IPS-NIHi7 (cell line): ENCODE results near the gene ARID4B.
"Not testable (repeated sequence)": the region's sequence is repeated elsewhere in the genome, so short reads cannot be mapped to it uniquely, and the experiment has no call there.

Experiments used
- DNase-seq: peaks from one replicate; pipeline ENCODE4 v3.0.0; 2012; ENCODE audit warnings: mixed read lengths; ENCODE audit errors: extremely low spot score

The ARID4B gene

GRCh38 chr1:235227414-235227813 is 100.6 kb downstream of the ARID4B start:
- no peak for DNase-seq

- no peak for DNase-seq
These were observed 101.0 kb downstream of the ARID4B start for GRCh38 chr1:235226933-235227332.

GRCh38 chr1:235225299-235225698 is 102.7 kb downstream of the ARID4B start:
- DNase-seq, result no peak

- DNase-seq, result no peak
These were observed 106.2 kb downstream of the ARID4B start for GRCh38 chr1:235221653-235222375.

GRCh38 chr1:235215453-235215852 is 112.5 kb downstream of the ARID4B start:
- no peak for DNase-seq

- not testable (repeated sequence) for DNase-seq
These were observed 113.0 kb downstream of the ARID4B start for GRCh38 chr1:235214962-235215361.

GRCh38 chr1:235213752-235214151 is 114.2 kb downstream of the ARID4B start:
- DNase-seq, result no peak

GRCh38 chr1:235211517-235211916 is 116.5 kb downstream of the ARID4B start:
- DNase-seq, result no peak

GRCh38 chr1:235207209-235207565 is 120.8 kb downstream of the ARID4B start:
- DNase-seq, result no peak

- no peak for DNase-seq
These were observed 121.3 kb downstream of the ARID4B start for GRCh38 chr1:235206533-235207208.

- DNase-seq, result no peak
These were observed 122.3 kb downstream of the ARID4B start for GRCh38 chr1:235205687-235206086.

- DNase-seq, result no peak
These were observed 124.6 kb downstream of the ARID4B start for GRCh38 chr1:235203428-235203827.

- not testable (repeated sequence) for DNase-seq
These were observed 125.5 kb downstream of the ARID4B start for GRCh38 chr1:235202447-235202846.

GRCh38 chr1:235199441-235199840 is 128.5 kb downstream of the ARID4B start:
- DNase-seq, result peak; percentile 69

- DNase-seq, result no peak
These were observed 137.5 kb downstream of the ARID4B start for GRCh38 chr1:235190431-235190830.

GRCh38 chr1:235187316-235187715 is 140.7 kb downstream of the ARID4B start:
- DNase-seq, result no peak

GRCh38 chr1:235181561-235182245 is 146.3 kb downstream of the ARID4B start:
- DNase-seq, result no peak

GRCh38 chr1:235180916-235181460 is 147.0 kb downstream of the ARID4B start:
- no peak for DNase-seq

- DNase-seq, result no peak
These were observed 151.5 kb downstream of the ARID4B start for GRCh38 chr1:235176486-235176885.

- DNase-seq, result no peak
These were observed 158.0 kb downstream of the ARID4B start for GRCh38 chr1:235169986-235170385.

- DNase-seq, result no peak
These were observed 159.6 kb downstream of the ARID4B start for GRCh38 chr1:235168375-235168774.

- DNase-seq, result peak; percentile 32
These were observed 166.2 kb downstream of the ARID4B start for GRCh38 chr1:235161685-235162327.
